ENCODE results near the gene NOTCH4.

DNA sequence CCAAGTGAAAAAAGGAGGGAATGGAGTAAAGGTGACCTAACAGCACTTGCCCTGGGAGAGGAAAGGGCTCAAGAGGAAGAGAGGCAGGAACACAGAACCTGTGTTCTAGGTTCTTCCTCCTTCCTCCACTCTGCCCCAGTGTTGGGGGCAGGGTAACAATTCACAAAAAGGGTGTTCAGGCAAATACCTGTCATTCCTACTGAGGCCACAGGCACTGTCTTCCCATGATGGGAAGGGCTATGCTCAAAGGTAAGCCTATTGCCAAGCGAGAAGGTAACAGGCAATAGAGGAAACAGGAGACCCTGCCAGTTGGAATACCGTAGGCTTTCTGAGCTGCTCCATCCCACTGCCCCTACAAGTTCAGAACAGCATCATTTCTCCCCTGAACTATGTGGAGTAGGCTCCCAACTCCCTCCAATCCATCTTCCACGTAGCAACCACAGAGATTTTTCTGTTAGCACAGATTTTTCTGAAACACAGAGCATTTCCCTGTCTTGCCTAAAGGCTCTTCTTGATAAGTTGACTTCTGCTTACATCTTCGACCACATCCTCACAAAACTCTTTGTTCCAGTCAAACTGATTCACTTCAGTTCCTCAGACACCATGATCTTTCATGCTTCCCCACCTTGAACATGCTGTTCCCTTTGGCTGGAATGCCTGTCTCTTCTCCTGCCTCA is 50.7 kb downstream of the NOTCH4 start:
- TF ChIP-seq ZFX (IDR thresholded peaks at IDR 0.05; ENCODE audit: borderline replicate concordance) = no peak
- TF ChIP-seq, protein P1, sequence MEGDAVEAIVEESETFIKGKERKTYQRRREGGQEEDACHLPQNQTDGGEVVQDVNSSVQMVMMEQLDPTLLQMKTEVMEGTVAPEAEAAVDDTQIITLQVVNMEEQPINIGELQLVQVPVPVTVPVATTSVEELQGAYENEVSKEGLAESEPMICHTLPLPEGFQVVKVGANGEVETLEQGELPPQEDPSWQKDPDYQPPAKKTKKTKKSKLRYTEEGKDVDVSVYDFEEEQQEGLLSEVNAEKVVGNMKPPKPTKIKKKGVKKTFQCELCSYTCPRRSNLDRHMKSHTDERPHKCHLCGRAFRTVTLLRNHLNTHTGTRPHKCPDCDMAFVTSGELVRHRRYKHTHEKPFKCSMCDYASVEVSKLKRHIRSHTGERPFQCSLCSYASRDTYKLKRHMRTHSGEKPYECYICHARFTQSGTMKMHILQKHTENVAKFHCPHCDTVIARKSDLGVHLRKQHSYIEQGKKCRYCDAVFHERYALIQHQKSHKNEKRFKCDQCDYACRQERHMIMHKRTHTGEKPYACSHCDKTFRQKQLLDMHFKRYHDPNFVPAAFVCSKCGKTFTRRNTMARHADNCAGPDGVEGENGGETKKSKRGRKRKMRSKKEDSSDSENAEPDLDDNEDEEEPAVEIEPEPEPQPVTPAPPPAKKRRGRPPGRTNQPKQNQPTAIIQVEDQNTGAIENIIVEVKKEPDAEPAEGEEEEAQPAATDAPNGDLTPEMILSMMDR (IDR thresholded peaks at IDR 0.05) = no peak

Measured in 22Rv1 (cell line).